BE2C (cell line): Measurements from ENCODE around the gene MSRB3.
"Not testable (repeated sequence)": the region's sequence is repeated elsewhere in the genome, so short reads cannot be mapped to it uniquely, and the experiment has no call there.

Source experiments
- DNase-seq: peaks from one replicate; pipeline ENCODE4 v3.0.0-alpha.2; 2020
- H3K27me3 ChIP-seq: fragments of 250-450 bp; sonication (Bioruptor Pico); 2 replicates; pipeline ENCODE4 v1.5.1; 2020; ENCODE audit warnings: mild to moderate bottlenecking
- H3K36me3 ChIP-seq: fragments of 250-450 bp; sonication (Bioruptor Pico); 2 replicates; pipeline ENCODE4 v1.5.1; 2020; ENCODE audit warnings: mild to moderate bottlenecking
- H3K4me1 ChIP-seq: fragments of 250-450 bp; sonication (Bioruptor Pico); 2 replicates; pipeline ENCODE4 v1.5.1; 2020
- H3K4me3 ChIP-seq: 2 replicates; pipeline ENCODE4 v1.5.1; 2011; ENCODE audit warnings: low read depth, low read length
- H3K9me3 ChIP-seq: fragments of 250-450 bp; sonication (Bioruptor Pico); 2 replicates; pipeline ENCODE4 v1.5.1; 2020
- CTCF ChIP-seq: IDR thresholded peaks from 2 replicates; pipeline ENCODE4 v1.5.1; 2012; ENCODE audit warnings: mild to moderate bottlenecking, low read depth, low read length

Gene MSRB3

GRCh38 chr12:65279369-65280112 is 1.1 kb downstream of the MSRB3 start:
- H3K4me1 ChIP-seq: no peaks in the 10 kb centered on the region
- TF ChIP-seq CTCF: no peak
- no peaks in the 10 kb centered on the region for H3K36me3 ChIP-seq
- no peaks in the 10 kb centered on the region for H3K9me3 ChIP-seq
- no peak for DNase-seq
- peaks cover 78% of the 10 kb centered on the region for H3K27me3 ChIP-seq
- no peak overlapping the region for H3K4me3 ChIP-seq

- no peak for DNase-seq
- H3K36me3 ChIP-seq: no peaks in the 10 kb centered on the region
- TF ChIP-seq CTCF: no peak
- H3K4me1 ChIP-seq: no peaks in the 10 kb centered on the region
- no peak overlapping the region for H3K4me3 ChIP-seq
- peaks cover 74% of the 10 kb centered on the region for H3K27me3 ChIP-seq
- H3K9me3 ChIP-seq: no peaks in the 10 kb centered on the region
These were observed 1.8 kb downstream of the MSRB3 start for GRCh38 chr12:65280306-65280705.

- no peak for TF ChIP-seq CTCF
- peaks cover 60% of the 10 kb centered on the region for H3K27me3 ChIP-seq
- H3K4me1 ChIP-seq: no peaks in the 10 kb centered on the region
- no peaks in the 10 kb centered on the region for H3K9me3 ChIP-seq
- H3K4me3 ChIP-seq: no peak overlapping the region
- no peaks in the 10 kb centered on the region for H3K36me3 ChIP-seq
- no peak for DNase-seq
These were observed 4.4 kb downstream of the MSRB3 start for GRCh38 chr12:65282840-65283239.

- H3K4me3 ChIP-seq, H3K4me1 ChIP-seq, DNase-seq, H3K36me3 ChIP-seq, H3K9me3 ChIP-seq: not testable (repeated sequence)
- H3K27me3 ChIP-seq: peaks cover 34% of the 10 kb centered on the region
These were observed 7.0 kb downstream of the MSRB3 start for GRCh38 chr12:65285532-65285931.

GRCh38 chr12:65287426-65287825 is 8.9 kb downstream of the MSRB3 start:
- no peak for DNase-seq
- TF ChIP-seq CTCF: no peak
- Histone ChIP-seq H3K27me3 (peaks cover 25% of the 10 kb centered on the region), H3K9me3 (no peaks in the 10 kb centered on the region; the same call in 1 of the 2 replicates), H3K4me3 (no peak overlapping the region), H3K36me3 (no peaks in the 10 kb centered on the region), H3K4me1 (no peaks in the 10 kb centered on the region)

- H3K4me1 ChIP-seq: no peaks in the 10 kb centered on the region
- no peaks in the 10 kb centered on the region; the same call in 1 of the 2 replicates for H3K9me3 ChIP-seq
- no peaks in the 10 kb centered on the region for H3K36me3 ChIP-seq
- DNase-seq: no peak
- peaks cover 9% of the 10 kb centered on the region for H3K27me3 ChIP-seq
- no peak overlapping the region for H3K4me3 ChIP-seq
- no peak for TF ChIP-seq CTCF
These were observed 13.8 kb downstream of the MSRB3 start for GRCh38 chr12:65292241-65292640.
